ENCODE results near the gene KANSL1L. TPM values are rescaled to one million over a fixed set of nuclear protein-coding genes. Genes with fewer than 3 reads are reported as not detected.

Gene KANSL1L
- total RNA-seq, 1 donor from 2014 or later, result 11.5 TPM

GRCh38 chr2:210000464-210001324 is 170.5 kb downstream of the KANSL1L start:
- no peak for DNase-seq (ENCODE audit: low read depth)

GRCh38 chr2:209998596-209998995 is 172.6 kb downstream of the KANSL1L start:
- DNase-seq (ENCODE audit: low read depth), result no peak
- no peaks in the 10 kb centered on the region for H3K36me3 ChIP-seq (ENCODE audit: control insufficient read depth, insufficient read depth, low read length)
- H3K4me3 ChIP-seq (ENCODE audit: low read depth, low read length), result no peak overlapping the region
- H3K27me3 ChIP-seq (ENCODE audit: control insufficient read depth, insufficient read depth, low read length), result no peaks in the 10 kb centered on the region
- TF ChIP-seq CTCF (IDR thresholded peaks at IDR 0.05; ENCODE audit: insufficient read depth, low read length, poor library complexity, severe bottlenecking), result no peak

More at GRCh38 chr2:210000464-210001324, 170.5 kb downstream of the KANSL1L start:
- no peaks in the 10 kb centered on the region for H3K36me3 ChIP-seq (ENCODE audit: control insufficient read depth, insufficient read depth, low read length)
- no peaks in the 10 kb centered on the region for H3K27me3 ChIP-seq (ENCODE audit: control insufficient read depth, insufficient read depth, low read length)
- no peak for TF ChIP-seq CTCF (IDR thresholded peaks at IDR 0.05; ENCODE audit: insufficient read depth, low read length, poor library complexity, severe bottlenecking)
- no peak overlapping the region for H3K4me3 ChIP-seq (ENCODE audit: low read depth, low read length)

GRCh38 chr2:209993968-209994367 is 177.2 kb downstream of the KANSL1L start:
- no peaks in the 10 kb centered on the region for H3K27me3 ChIP-seq (ENCODE audit: control insufficient read depth, insufficient read depth, low read length)
- H3K36me3 ChIP-seq (ENCODE audit: control insufficient read depth, insufficient read depth, low read length), result no peaks in the 10 kb centered on the region
- H3K4me3 ChIP-seq (ENCODE audit: low read depth, low read length), result no peak overlapping the region
- TF ChIP-seq CTCF (IDR thresholded peaks at IDR 0.05; ENCODE audit: insufficient read depth, low read length, poor library complexity, severe bottlenecking), result no peak
- no peak for DNase-seq (ENCODE audit: low read depth)

- DNase-seq (ENCODE audit: low read depth), result no peak
- Histone ChIP-seq H3K4me3 (ENCODE audit: low read depth, low read length) (no peak overlapping the region), H3K27me3 (ENCODE audit: control insufficient read depth, insufficient read depth, low read length) (no peaks in the 10 kb centered on the region), H3K36me3 (ENCODE audit: control insufficient read depth, insufficient read depth, low read length) (no peaks in the 10 kb centered on the region)
- no peak for TF ChIP-seq CTCF (IDR thresholded peaks at IDR 0.05; ENCODE audit: insufficient read depth, low read length, poor library complexity, severe bottlenecking)
Measured at GRCh38 chr2:209990838-209991237, 180.4 kb downstream of the KANSL1L start.

- H3K4me3 ChIP-seq (ENCODE audit: low read depth, low read length), result no peak overlapping the region
- H3K36me3 ChIP-seq (ENCODE audit: control insufficient read depth, insufficient read depth, low read length), result no peaks in the 10 kb centered on the region
- no peak for DNase-seq (ENCODE audit: low read depth)
- no peaks in the 10 kb centered on the region for H3K27me3 ChIP-seq (ENCODE audit: control insufficient read depth, insufficient read depth, low read length)
- TF ChIP-seq CTCF (IDR thresholded peaks at IDR 0.05; ENCODE audit: insufficient read depth, low read length, poor library complexity, severe bottlenecking), result no peak
Measured at GRCh38 chr2:209988010-209988409, 183.2 kb downstream of the KANSL1L start.

GRCh38 chr2:209986415-209986814 is 184.8 kb downstream of the KANSL1L start:
- peak; percentile 9 for DNase-seq (ENCODE audit: low read depth)
- no peaks in the 10 kb centered on the region for H3K27me3 ChIP-seq (ENCODE audit: control insufficient read depth, insufficient read depth, low read length)

More at GRCh38 chr2:209986415-209986814, 184.8 kb downstream of the KANSL1L start:
- Histone ChIP-seq H3K36me3 (ENCODE audit: control insufficient read depth, insufficient read depth, low read length) (no peaks in the 10 kb centered on the region), H3K4me3 (ENCODE audit: low read depth, low read length) (no peak overlapping the region)
- TF ChIP-seq CTCF (IDR thresholded peaks at IDR 0.05; ENCODE audit: insufficient read depth, low read length, poor library complexity, severe bottlenecking), result no peak

All from kidney epithelial cell (primary cell).